Gastroesophageal sphincter (tissue), 4 donors: ENCODE measurements around the gene CPAMD8. TPM values are rescaled to one million over a fixed set of nuclear protein-coding genes. Genes with fewer than 3 reads are reported as not detected.
"Not testable (repeated sequence)": the region's sequence is repeated elsewhere in the genome, so short reads cannot be mapped to it uniquely, and the experiment has no call there.

Experiments
- ATAC-seq: fragments of 150-250 bp; one replicate; pipeline ENCODE4 v1.9.1; 2016; ENCODE audit warnings: mild to moderate bottlenecking, moderate library complexity
- H3K27ac ChIP-seq, 4 donors: fragments of 200-600 bp; sonication (generic) in 3 of 4; 1 replicate in 3 of 4; 2 replicates in 1 of 4; pipeline ENCODE4 v1.5.1; 2016 to 2019
- H3K27me3 ChIP-seq: fragments of 200-600 bp; sonication (generic); one replicate; pipeline ENCODE4 v1.5.1; 2019
- H3K36me3 ChIP-seq, 2 donors: fragments of 200-600 bp; sonication (generic); one replicate each; pipeline ENCODE4 v1.5.1; 2019; ENCODE audit warnings: control low read depth in 1 of 2
- H3K4me1 ChIP-seq, 3 donors: fragments of 200-600 bp; sonication (generic); 1 replicate in 2 of 3; 2 replicates in 1 of 3; pipeline ENCODE4 v1.5.1; 2016 to 2019; ENCODE audit warnings: control low read depth in 2 of 3
- H3K4me3 ChIP-seq, 2 donors: fragments of 200-600 bp; sonication (generic); one replicate each; pipeline ENCODE4 v1.5.1; 2019; ENCODE audit warnings: mild to moderate bottlenecking in 1 of 2, moderate library complexity in 1 of 2
- H3K9me3 ChIP-seq, 3 donors: fragments of 200-600 bp; sonication (generic); one replicate each; pipeline ENCODE4 v1.5.1; 2017 to 2019; ENCODE audit warnings: control low read depth in 2 of 3
- EP300 ChIP-seq: sonication (generic); formaldehyde crosslinking; IDR thresholded peaks from one replicate; pipeline ENCODE4 v1.6.1; 2017; ENCODE audit warnings: antibody characterized with exemption, mild to moderate bottlenecking
- POLR2A ChIP-seq, 2 donors: fragments of 450-650 bp; IDR thresholded peaks; one replicate each; pipeline ENCODE4 v1.6.1; 2017; ENCODE audit warnings: antibody characterized with exemption in 2 of 2, mild to moderate bottlenecking in 2 of 2, moderate library complexity in 1 of 2
- POLR2AphosphoS5 ChIP-seq: sonication (generic); formaldehyde crosslinking; IDR thresholded peaks from one replicate; pipeline ENCODE4 v1.6.1; 2017; ENCODE audit warnings: antibody characterized with exemption
- WGBS, 2 donors: methylation state at CpG; one replicate each; pipeline ENCODE4 v1.1.5; 2018; ENCODE audit warnings: low coverage in 1 of 2; 5-methylcytosine and 5-hydroxymethylcytosine counted together
- total RNA-seq, 4 donors: library from RNA; depleted of rRNA; stranded (reverse); fragments of >200 nt; gene quantifications; one replicate each; pipeline ENCODE4 v1.1.0, GENCODE V29; 2016
- TF ChIP-seq, protein P1 (sequence below), 4 experiments: fragments of 200-600 bp in 2 of 4; fragments of 450-650 bp in 2 of 4; sonication (generic) in 1 of 4; IDR thresholded peaks; one replicate each; pipeline ENCODE4 v1.5.1; 2017 to 2019; ENCODE audit warnings: antibody characterized with exemption in 4 of 4, mild to moderate bottlenecking in 2 of 4, moderate library complexity in 2 of 4

The CPAMD8 gene
- total RNA-seq, 4 donors from 2014 or later = 6.9 to 12.0 (median 9.2) TPM

DNA sequence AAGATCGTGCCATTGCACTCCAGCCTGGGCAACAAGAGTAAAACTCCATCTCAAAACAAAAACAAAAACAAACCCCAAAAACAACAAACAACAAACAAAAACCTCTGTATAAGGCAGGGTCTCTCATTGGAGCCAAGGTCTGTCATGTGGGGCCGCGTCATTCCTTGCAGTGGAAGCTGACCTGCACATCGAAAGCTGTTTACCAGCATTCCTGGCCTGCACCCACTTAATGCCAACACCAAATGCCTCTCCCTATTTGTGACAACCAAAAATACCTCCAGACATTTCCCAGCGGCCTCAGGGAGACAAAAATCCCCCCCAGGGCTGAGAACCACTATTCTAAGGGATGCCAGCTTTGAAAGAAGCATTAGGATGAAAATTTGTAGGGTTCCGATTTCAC lies 1.2 kb downstream of the CPAMD8 start:
- Histone ChIP-seq H3K4me1 (peaks cover 0 to 17% (median 0%) of the 10 kb centered on the region in 3 donors), H3K9me3 (peaks cover 0 to 31% (median 0%) of the 10 kb centered on the region in 3 donors), H3K4me3 (no peak overlapping the region), H3K36me3 (no peaks in the 10 kb centered on the region), H3K27me3 (peaks cover 66% of the 10 kb centered on the region), H3K27ac (no peak overlapping the region)
- no peak for ATAC-seq
- TF ChIP-seq, protein P1, sequence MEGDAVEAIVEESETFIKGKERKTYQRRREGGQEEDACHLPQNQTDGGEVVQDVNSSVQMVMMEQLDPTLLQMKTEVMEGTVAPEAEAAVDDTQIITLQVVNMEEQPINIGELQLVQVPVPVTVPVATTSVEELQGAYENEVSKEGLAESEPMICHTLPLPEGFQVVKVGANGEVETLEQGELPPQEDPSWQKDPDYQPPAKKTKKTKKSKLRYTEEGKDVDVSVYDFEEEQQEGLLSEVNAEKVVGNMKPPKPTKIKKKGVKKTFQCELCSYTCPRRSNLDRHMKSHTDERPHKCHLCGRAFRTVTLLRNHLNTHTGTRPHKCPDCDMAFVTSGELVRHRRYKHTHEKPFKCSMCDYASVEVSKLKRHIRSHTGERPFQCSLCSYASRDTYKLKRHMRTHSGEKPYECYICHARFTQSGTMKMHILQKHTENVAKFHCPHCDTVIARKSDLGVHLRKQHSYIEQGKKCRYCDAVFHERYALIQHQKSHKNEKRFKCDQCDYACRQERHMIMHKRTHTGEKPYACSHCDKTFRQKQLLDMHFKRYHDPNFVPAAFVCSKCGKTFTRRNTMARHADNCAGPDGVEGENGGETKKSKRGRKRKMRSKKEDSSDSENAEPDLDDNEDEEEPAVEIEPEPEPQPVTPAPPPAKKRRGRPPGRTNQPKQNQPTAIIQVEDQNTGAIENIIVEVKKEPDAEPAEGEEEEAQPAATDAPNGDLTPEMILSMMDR (IDR thresholded peaks at IDR 0.05) = no peak
- no peak for TF ChIP-seq POLR2AphosphoS5
- TF ChIP-seq POLR2A (IDR thresholded peaks at IDR 0.05) = no peak
- TF ChIP-seq EP300 = no peak
- WGBS, 2 donors = 73 to 76% methylated on average over 5 of the region's 6 CpGs

DNA sequence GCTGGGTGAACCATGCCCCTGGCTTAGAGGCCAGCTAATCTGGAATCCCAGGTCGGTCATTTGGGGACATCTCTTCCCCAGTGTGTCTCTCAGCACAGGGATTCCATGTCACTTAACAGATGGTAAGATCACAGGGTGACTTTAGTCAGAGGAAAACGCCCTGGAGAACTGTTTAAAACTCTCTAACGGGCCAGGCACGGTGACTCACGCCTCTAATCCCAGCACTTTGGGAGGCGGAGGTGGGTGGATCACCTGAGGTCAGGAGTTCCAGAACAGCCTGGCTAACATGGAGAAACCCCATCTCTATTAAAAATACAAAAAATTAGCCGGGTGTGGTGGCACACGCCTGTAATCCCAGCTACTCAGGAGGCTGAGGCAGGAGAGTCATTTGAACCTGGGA lies 1.7 kb downstream of the CPAMD8 start:
- not testable (repeated sequence) for H3K27ac ChIP-seq, ATAC-seq, H3K36me3 ChIP-seq, H3K4me3 ChIP-seq
- Histone ChIP-seq H3K27me3 (peaks cover 66% of the 10 kb centered on the region), H3K4me1 (peaks cover 0 to 17% (median 0%) of the 10 kb centered on the region in 3 donors), H3K9me3 (peaks cover 0 to 31% (median 0%) of the 10 kb centered on the region in 3 donors)
- 90% methylated on average over 3 of the region's 8 CpGs; no CpG with 5 or more reads in 1 of the 2 donors for WGBS, 2 donors

DNA sequence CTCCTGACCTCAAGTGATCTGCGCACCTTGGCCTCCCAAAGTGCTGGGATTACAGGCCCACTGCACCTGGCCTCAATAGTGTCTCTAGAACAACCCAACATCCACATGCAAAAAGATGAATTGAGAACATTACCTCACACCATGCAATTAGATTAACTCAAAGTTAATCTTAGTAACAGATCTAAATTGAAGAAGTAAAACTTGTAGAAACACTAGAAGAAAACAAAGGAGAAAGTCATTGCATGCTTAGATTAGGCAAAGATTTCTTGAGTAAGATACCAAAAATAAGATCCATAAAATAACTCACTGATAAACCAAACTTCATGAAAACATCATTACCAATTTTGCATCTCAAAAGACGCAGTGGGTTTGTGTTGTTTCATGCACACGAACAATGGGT lies 2.8 kb downstream of the CPAMD8 start:
- H3K4me1 ChIP-seq = peaks cover 0 to 17% (median 0%) of the 10 kb centered on the region in 3 donors
- peaks cover 60% of the 10 kb centered on the region for H3K27me3 ChIP-seq
- ATAC-seq = no peak
- no peak overlapping the region for H3K27ac ChIP-seq
- peaks cover 0 to 31% (median 0%) of the 10 kb centered on the region in 3 donors for H3K9me3 ChIP-seq
- no peak overlapping the region for H3K4me3 ChIP-seq
- TF ChIP-seq EP300 = no peak
- TF ChIP-seq POLR2AphosphoS5 = no peak
- no peak for TF ChIP-seq POLR2A (IDR thresholded peaks at IDR 0.05)
- TF ChIP-seq, protein P1 (IDR thresholded peaks at IDR 0.05) = no peak
- 72 to 73% methylated on average over 2 of the region's 3 CpGs for WGBS, 2 donors
- H3K36me3 ChIP-seq = no peaks in the 10 kb centered on the region

GRCh38 chr19:17022738-17023137 lies 3.9 kb downstream of the CPAMD8 start:
- 90% methylated on average over 2 of the region's 7 CpGs; no CpG with 5 or more reads in 1 of the 2 donors for WGBS, 2 donors

DNA sequence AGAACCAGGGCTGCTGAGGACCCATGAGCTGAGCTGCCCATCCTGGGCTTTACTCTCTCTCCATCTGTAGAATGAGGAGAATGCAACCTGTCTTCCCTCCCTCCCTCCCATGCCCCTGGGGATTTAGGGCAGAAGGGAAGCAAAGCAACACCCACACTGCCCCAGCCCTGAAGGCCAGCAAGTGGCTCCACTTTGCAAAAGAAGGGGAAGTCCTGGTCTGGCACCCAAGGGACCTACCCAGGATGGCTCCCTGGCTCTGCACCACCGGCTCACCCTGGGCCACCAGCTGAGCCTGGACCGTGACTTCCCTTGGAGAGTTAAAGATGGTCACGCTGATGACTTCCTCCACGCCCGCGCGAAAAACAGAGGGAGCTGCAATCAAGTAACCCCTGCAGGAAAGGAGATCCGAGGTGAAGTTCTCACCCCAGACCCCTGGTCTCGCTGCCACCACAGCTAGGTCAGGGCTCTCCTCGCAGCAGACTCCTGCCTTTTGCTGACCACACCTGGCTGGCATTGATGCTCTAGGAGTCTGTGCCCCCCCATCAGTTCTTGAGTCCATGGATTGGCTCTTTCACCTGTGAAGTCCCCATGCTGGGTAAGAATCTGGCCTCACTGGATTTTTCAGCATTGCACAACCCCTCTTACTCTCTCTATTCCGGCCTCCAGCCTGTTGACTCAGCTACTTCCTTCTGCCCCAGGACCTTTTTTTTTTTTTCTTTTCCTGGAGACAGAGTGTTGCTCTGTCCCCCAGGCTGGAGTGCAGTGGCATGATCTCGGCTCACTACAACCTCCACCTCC lies 4.6 kb downstream of the CPAMD8 start:
- no peaks in the 10 kb centered on the region for H3K36me3 ChIP-seq
- H3K27ac ChIP-seq = no peak overlapping the region
- H3K9me3 ChIP-seq = peaks cover 0 to 31% (median 0%) of the 10 kb centered on the region in 3 donors
- 78% methylated on average over 4 of the region's 12 CpGs; no CpG with 5 or more reads in 1 of the 2 donors for WGBS, 2 donors
- H3K27me3 ChIP-seq = peaks cover 42% of the 10 kb centered on the region
- TF ChIP-seq POLR2A (IDR thresholded peaks at IDR 0.05) (no peak), EP300 (no peak), POLR2AphosphoS5 (no peak)
- TF ChIP-seq, protein P1 (IDR thresholded peaks at IDR 0.05) = no peak
- H3K4me1 ChIP-seq = peaks cover 0 to 13% (median 0%) of the 10 kb centered on the region in 3 donors
- ATAC-seq = no peak
- no peak overlapping the region for H3K4me3 ChIP-seq

More at GRCh38 chr19:17022738-17023137, 3.9 kb downstream of the CPAMD8 start:
- no peak overlapping the region for H3K4me3 ChIP-seq
- H3K27me3 ChIP-seq = peaks cover 49% of the 10 kb centered on the region
- H3K9me3 ChIP-seq = peaks cover 0 to 31% (median 0%) of the 10 kb centered on the region in 3 donors
- TF ChIP-seq, protein P1 (IDR thresholded peaks at IDR 0.05) = no peak
- TF ChIP-seq POLR2A (IDR thresholded peaks at IDR 0.05) (no peak), EP300 (no peak), POLR2AphosphoS5 (no peak)
- H3K27ac ChIP-seq = no peak overlapping the region
- no peaks in the 10 kb centered on the region for H3K36me3 ChIP-seq
- peaks cover 0 to 17% (median 0%) of the 10 kb centered on the region in 3 donors for H3K4me1 ChIP-seq
- ATAC-seq = no peak
